Embryonic facial prominence (tissue), 1 donor: ENCODE results near the gene ART3.
A peak's percentile ranks its signal among the peaks of the same experiment; 100 is the strongest.

ENCODE experiments used
- DNase-seq: peaks from one replicate; pipeline ENCODE4 v3.0.0-alpha.2; 2016; ENCODE audit errors: extremely low spot score

The ART3 gene

DNA sequence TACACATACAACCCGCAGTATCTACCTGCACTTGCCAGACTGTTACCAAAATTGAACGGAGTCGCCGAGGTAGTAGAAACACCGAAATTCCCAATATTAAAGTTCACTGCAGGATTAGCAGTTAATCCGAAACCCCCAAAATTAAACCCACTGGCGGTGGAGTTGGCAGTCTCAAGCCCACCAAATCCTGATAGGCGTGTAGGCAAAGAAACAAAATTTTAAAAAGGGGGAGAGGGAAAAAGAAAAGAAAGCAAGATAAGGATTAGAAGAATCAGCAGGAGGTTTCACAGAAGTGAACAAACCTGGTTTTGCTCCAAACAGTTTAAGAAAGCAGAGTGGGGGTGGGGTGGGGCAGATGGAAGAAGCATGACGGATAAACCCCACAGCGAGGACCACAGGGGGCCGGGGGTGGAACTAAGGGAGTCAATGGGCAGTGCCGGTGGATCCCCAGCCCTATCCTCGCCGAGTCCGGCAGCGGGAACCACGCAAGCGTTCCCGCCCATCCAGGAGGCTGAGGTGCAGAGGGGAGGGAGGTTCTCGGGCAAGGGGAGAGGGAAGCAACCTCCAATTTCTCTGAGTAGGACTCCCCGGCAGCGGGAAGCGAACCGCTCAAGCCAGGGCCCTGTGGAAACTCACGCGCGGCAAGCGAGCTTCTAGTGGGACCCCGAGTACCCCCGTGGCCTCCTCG lies 73.1 kb downstream of the ART3 start:
- DNase-seq = peak; percentile 8

- DNase-seq = peak; percentile 93
Measured at GRCh38 chr4:76148142-76148865, 73.8 kb downstream of the ART3 start, which contains the start of gene NUP54. TSS of gene NUP54 (minus strand) at chr4:76148397. CDS start at chr4:76148374, 23 bp downstream.

GRCh38 chr4:76153356-76153755 lies 78.8 kb downstream of the ART3 start:
- no peak for DNase-seq

DNA sequence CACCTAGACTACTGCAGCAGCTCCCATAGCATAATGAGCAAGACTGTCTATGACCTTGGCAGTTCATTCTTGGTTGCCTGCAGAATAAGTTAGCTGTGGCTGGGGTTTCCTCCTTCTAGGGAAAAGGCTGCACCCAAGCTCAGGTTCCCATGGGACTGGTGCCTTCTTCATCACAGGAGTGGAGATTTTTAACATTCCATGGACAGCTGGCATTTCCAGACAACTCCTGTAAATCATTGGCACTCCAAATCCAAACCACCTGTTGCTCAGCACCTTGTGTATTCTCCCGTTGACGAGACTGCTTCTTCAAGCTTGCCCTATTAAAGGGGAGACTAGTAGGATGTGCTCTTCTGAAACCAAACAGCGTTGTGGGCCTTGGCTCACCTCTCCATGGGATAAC lies 81.5 kb downstream of the ART3 start:
- no peak for DNase-seq

DNA sequence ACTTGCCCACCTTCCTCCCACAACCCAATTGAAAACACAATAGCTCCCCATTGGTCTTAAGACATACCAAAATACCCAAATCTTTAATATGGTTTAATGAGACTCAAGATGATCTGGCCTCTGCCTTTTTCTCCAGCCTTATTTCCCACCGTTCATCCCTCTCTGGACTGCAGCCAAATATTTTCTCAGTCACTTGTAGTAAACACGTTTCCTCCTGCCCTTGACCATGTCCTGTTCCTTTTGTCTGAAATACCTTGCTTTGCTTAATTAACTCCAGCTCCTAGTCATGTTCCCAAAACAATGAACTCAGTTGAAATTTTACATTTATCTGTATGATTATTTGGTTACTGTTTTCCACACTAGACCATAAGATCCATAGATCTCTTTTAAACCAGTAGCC lies 82.1 kb downstream of the ART3 start:
- no peak for DNase-seq

- no peak for DNase-seq
Measured at GRCh38 chr4:76160355-76160754, 85.8 kb downstream of the ART3 start.
